Measurements from ENCODE around the gene PLA2G15.

DNA sequence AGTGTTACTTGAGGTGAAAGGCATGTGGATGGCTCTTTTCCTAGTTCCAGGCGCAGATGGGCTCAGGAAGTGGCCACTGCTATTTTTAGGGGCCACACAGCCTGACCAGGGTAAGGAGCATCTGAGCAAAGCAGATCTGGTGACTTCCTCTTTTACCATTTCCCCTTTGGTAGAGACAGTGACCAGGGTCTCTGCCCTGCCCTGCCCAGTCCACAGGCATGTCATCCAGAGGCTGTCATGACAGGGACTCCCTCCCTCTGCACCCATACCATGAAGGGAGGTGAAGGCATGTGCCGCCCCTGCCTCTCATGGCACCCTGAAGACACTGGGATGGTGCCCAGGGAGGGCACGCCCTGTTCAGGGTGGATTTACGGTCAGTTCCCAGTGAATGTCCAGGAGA, 2.2 kb downstream of the PLA2G15 start:
- TF ChIP-seq GATA3 (IDR thresholded peaks at IDR 0.05; ENCODE audit: low read depth, low read length): no peak
- TF ChIP-seq GATA2 (IDR thresholded peaks at IDR 0.05; ENCODE audit: low read depth, low read length): no peak
